HT1080 (cell line): ENCODE data around the gene BAIAP2L1. TPM values are rescaled to one million over a fixed set of nuclear protein-coding genes. Genes with fewer than 3 reads are reported as not detected.
A peak's percentile ranks its signal among the peaks of the same experiment; 100 is the strongest.

Experiments used
- DNase-seq: peaks from one replicate; pipeline ENCODE4 v3.0.0-alpha.2; 2015; ENCODE audit warnings: low read depth
- total RNA-seq: library from RNA; depleted of rRNA; stranded (reverse); fragments of >200 nt; shearing (Covaris generic); gene quantifications from 2 replicates; pipeline ENCODE4 v1.2.3, GENCODE V29; 2014

Gene BAIAP2L1
- total RNA-seq, 1 experiment from 2014 or later: 11.1 TPM

- DNase-seq: no peak
Observed at GRCh38 chr7:98295467-98296192, 105.3 kb downstream of the BAIAP2L1 start.

DNA sequence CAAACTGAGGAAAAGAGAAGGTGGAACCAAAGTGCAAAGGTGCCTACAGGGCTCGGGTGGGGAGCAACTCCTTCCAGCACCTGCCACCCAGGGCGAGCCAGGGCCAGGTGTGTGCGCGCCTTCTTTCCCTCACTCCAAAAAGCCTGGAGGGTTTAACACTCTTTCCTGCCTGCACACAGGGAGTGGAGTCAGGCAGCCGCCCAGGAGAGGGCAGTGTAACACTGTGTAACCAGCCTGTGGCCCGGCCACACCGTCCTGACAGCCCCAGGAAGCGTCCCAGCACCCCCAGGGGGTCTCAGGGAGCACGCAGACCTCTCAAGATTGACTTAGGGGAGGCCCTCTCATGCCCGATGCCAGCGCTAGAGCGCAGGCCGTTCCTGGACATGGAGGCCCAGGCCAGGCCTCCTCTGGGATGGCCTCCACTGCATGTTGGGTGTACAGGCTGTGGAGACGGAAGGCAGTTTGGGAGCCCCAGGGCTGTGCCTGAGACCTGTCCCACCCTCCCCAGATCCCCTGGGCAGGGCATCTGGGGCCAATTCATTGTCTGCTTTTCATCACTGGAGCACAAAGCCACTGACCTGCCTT, 106.0 kb downstream of the BAIAP2L1 start:
- peak; percentile 46 for DNase-seq

DNA sequence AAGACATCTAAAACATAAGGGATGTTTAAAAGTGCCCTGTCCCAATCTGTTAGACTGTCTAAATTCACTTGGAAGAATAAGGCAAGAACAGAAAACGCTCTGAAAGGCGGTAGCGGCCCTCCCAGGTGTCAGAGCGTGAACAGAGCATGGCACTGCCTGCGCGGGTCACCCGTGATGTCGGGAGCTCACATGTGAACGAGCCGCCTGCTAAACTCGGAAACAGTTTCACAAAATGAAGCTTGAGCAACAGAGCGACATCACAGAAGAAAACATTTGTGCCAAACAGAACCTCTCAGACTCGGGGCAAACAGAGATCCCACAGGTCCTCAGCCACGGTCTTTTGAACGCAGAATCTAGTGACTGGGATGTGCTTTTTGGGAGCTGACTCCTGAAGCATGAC, 106.6 kb downstream of the BAIAP2L1 start:
- DNase-seq: no peak

GRCh38 chr7:98293746-98294145, 107.1 kb downstream of the BAIAP2L1 start:
- no peak for DNase-seq

DNA sequence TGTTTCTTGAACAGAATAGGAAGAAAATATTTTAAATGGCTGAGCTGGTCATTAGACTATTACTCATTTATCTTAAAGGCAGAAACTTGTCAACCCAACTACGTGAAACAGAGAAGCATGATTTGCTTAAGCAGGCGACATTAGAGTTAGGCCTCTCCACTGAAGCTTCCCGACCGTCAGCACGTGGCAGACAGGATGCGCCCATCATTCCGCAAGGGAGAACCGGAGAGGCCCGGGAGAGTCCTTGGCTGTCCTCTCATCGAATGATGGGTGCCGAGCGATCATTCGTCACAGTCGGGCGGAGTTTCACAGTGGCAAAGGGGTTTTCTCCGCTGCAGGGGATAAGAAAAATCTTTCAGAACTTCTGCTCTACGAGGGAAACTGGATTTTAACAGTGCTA, 107.6 kb downstream of the BAIAP2L1 start:
- DNase-seq: no peak

- no peak for DNase-seq
Observed at GRCh38 chr7:98291717-98292116, 109.2 kb downstream of the BAIAP2L1 start.

- no peak for DNase-seq
Observed at GRCh38 chr7:98289333-98289875, 111.5 kb downstream of the BAIAP2L1 start.

DNA sequence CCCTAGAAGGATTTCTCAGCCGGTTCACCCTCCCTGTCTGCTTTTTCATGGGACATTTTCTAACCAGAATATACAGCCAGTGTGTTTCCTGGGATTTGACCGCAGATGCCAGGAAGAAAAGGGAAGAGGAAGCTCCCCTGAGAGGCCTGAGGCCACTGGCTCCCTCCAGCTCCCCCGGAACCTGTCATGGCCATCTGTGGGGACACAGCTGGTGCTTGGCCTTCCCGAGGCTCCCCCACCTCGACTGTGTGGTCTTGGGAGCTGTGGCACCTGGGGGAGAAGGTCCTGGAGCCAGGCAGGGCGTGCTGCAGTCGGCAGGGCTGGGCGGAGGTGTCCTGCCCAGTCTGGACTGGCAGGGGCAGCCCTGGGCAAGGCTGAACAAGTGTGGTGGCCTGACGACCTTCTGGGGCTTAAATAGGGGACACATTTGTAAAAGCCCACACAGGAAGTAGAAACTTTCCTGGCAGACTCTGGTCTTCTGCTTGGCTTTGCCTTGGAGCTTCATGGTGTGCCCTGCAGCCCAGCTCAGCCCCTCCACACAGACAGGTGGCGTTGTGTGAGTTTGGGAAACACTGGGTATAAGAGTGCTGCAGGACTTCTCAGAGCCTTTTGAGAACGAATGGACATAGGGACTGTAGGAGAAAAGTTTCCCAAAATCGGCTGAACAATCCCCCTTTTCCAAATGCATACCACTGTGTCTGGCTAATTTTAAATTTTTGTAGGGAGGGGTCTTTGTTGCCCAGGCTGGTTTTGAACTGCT, 112.6 kb downstream of the BAIAP2L1 start:
- no peak for DNase-seq

DNA sequence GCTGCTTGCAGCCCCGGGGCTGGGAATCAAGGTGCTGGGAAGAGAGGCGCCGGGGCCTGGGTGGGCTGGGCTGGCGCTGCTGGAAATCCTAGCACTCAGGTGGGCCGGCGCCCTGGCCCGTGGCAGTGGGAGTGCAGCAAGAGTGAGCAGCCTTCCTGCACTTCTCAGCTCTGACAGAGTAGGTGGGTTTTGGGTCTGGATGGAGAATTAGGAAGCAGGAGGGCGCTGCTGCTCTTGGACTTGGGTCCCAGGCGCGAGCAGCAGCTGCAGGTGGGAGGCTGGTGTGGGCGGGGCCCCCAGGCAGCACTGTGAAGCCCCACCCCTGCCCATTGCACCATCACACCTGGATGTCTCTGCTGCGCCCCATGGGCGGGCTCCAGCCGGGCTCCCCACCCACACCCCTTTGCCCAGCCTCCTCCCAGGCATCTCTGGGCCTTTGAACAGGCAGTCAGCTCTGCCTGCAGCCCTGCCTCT, 113.4 kb downstream of the BAIAP2L1 start:
- no peak for DNase-seq

DNA sequence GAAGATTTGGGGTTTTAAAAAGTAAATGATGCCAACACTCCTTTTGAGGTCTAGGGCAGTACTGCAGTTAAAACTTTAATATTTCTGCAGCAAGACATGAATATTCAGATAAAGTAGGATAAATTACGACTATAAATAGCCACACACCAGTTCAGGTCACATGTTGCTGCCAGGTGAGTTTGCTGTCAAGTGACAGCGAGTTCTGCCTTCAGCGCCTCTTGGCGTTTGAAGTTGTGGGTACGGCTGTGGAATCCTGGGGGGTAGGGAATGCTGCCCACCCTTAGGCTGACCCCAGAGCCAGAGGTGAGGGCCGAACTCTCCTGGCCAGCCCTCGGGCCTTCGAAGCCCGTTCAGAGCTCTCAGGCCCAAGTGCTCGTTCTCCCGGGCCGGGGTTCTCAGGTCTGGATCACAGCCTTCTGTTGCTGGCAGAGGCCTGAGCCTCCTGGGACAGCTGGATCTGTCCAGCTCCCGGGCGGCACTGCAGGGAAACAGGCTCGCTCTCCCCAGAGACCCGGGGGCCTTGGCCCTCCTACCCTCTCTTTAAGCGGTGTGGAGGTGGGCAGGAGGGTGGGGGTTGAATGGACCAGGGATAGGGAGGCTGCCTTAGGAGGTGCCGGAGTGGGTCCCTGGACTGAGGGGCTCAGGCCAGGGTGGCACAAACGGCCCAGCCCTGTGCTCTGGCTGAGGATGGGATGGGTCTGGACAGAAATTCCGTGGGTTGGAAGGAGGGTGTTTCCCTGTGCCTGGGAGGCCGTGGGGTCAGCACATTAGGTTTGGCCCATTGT, 114.0 kb downstream of the BAIAP2L1 start:
- DNase-seq: no peak

DNA sequence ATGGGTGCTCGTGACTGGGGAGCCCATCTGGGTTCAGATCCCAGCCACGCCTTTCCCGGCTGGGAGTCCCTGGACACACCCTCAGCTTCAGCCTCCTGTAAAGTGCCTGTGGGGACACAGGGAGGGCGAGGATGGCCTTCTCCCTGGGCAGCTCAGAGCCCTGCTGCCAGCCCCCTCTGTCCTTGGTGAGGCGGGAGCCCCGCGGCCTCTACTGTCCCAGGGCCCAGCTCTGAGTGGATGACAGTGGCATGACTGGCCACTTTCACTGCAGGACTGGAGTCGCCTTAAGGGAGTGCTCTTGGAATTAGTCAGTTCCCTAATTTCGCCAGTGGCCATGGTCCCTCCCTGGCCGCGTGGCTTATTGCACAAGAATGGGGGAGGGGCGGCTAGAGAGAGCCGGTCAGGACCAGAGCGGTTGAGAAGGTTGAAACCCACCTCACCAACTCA, 114.8 kb downstream of the BAIAP2L1 start:
- peak; percentile 77 for DNase-seq

DNA sequence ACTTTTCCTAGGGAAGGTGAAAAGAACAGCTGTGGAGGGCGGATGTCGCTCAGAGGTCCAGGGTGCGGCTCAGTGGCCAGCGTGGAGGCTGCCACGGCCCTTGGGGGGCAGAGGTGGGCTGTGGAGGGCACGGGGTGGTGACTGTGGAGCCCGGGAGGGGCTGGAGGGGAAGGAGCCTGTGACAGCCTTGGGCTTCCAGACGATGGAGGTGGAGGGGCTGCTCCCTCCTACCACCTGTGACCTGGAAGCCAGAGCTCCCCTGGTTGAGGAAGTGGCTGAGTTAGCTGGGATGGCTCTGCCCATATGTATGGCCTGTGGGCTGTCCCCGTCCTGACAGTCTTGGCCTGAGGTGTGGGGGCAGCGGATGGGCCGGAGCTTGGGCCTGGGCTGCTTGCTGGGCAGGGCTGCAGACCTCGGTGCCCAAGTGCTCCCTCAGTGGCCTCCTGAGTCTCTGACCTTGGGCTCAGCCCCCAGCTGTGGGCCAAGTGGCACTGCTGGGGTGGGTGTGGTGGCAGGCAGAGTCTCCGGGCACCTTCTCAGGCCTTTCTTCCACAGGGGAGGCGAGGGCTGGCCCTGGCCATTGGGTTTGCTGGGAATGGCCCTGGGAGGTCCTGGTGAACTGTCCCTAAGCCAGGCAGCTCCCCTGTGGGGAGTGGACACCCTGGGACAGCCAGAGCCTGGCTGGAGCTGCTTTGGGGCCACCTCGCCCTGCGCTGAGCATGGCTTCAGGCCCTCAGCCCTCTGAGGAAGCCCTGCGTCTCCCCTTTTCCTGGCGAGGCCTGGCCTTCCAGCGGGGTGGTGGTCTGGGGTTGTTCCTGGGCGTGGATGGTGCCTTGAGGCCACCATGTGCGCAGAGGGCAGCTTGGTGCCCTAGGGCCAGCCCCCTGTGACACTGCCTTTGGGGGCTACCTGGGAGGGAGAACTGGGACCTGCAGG, 115.5 kb downstream of the BAIAP2L1 start:
- DNase-seq: no peak

DNA sequence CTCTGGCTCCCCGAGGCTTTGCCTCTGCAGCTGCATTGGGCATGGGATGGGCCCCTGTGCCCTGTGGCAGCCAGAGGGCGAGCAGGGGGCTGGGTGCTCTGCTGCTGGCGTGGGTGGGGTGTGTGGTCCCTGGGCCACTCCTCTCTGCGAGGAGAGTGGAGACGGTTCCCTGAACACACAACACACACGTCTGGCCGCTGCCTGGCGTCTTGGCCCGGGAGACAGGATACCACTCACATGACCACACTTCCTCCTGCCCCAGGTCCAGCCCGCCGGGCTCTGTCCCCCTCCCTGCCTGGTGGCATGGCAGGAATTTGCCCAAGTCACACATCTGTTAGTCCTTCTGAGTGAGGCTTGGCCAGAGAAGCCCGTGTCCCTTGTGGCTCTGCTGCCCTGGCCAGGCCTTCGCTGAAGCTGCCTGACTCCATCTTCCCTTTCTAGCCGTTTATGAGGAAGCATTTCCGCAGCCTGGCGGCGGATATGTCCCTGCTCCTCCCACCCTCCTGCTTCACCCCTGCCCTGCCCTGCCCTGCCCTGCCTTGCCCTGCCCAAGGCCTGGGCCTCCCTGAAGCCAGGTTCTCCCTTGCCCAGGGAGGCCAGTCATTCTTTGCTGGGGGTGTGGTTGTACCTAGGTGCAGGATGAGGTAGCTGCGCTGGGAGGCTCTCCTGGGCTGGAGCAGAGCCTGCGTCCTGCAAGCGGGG, 116.4 kb downstream of the BAIAP2L1 start:
- DNase-seq: peak; percentile 90

- DNase-seq: no peak
Observed at GRCh38 chr7:98283887-98284222, 117.0 kb downstream of the BAIAP2L1 start.

DNA sequence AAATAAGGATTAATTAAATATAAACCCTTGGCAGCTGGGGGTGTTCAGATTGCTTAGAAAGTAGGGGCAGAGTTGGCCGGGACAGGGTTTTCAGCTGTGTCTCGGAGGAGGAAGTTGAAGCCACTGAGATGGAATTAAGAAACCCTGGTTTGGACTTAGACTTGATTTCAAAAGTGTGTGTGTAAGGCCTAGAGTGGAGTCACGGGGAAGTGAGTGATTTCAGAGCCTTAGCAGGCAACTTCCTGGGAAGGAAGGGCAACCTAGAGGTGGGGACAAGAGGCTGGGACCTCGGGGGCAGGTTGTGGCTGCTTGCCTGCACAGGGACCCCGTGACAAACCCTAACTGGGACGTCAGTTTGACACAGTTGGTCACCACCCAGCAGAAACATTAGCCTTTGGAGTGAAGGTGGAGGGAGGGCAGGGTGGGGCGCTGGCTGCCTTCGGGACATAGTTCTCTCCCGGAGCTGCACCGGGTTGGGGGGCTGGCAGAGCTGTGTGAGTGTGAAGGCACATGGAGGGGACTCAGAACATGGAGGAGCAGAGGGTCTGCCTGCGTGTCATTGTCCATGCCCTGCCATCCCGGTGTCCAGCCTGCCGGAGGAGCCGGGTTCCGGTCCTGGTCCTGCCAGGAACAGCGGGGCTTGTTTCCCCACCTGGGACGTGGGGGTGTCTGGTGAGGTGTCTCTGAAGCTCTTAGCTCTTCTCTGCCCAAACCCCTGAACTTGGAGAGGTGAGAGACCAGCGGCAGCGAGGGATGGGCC, 117.6 kb downstream of the BAIAP2L1 start:
- DNase-seq: peak; percentile 60

DNA sequence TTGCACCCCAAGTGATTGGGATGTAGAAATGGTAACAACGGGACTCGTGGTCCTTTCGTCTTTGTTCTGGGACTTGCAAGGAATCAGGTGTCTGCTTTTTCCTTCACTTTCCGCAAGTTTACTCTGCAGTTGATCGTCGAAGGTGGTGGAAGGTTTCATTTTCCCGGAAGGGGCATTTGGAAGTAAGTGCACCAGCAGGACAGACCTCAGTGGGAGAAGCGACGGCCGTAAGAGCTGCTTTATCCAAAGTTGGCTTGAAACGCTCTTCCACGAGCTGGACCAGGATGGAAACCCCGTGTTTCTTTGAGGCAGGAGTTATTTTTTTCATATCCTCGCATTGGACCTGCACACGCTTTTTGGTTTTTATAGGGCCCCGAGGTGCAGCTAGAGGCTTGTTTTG, 118.2 kb downstream of the BAIAP2L1 start:
- DNase-seq: no peak

GRCh38 chr7:98281757-98282606, 118.9 kb downstream of the BAIAP2L1 start:
- no peak for DNase-seq
